ENCODE data around the gene DNMT3B.

DNA sequence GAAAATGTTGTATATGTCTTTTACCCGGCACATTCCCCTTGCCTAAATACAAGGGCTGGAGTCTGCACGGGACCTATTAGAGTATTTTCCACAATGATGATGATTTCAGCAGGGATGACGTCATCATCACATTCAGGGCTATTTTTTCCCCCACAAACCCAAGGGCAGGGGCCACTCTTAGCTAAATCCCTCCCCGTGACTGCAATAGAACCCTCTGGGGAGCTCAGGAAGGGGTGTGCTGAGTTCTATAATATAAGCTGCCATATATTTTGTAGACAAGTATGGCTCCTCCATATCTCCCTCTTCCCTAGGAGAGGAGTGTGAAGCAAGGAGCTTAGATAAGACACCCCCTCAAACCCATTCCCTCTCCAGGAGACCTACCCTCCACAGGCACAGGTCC, 46.3 kb downstream of the DNMT3B start:
- no peak for TF ChIP-seq CTCF (conservative IDR thresholded peaks at IDR 0.05; ENCODE audit: low read depth in 2 of 2)
- TF ChIP-seq POLR2AphosphoS5 (IDR thresholded peaks at IDR 0.05; ENCODE audit: low read depth) = peak; percentile 29; the same call in 1 of the 2 replicates
- TF ChIP-seq EZH2 (IDR thresholded peaks at IDR 0.05; ENCODE audit: low read depth, unreplicated experiment) = no peak
- no peak for TF ChIP-seq REST (IDR thresholded peaks at IDR 0.05; ENCODE audit: unreplicated experiment)
- TF ChIP-seq EZH2phosphoT487 (IDR thresholded peaks at IDR 0.05; ENCODE audit: unreplicated experiment) = no peak
- TF ChIP-seq, protein P1, sequence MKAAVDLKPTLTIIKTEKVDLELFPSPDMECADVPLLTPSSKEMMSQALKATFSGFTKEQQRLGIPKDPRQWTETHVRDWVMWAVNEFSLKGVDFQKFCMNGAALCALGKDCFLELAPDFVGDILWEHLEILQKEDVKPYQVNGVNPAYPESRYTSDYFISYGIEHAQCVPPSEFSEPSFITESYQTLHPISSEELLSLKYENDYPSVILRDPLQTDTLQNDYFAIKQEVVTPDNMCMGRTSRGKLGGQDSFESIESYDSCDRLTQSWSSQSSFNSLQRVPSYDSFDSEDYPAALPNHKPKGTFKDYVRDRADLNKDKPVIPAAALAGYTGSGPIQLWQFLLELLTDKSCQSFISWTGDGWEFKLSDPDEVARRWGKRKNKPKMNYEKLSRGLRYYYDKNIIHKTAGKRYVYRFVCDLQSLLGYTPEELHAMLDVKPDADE (IDR thresholded peaks at IDR 0.05) = no peak
- no peak for TF ChIP-seq JUNB (IDR thresholded peaks at IDR 0.05; ENCODE audit: unreplicated experiment)

Measured in GM23338 (cell line).